ENCODE data around the gene SS18. TPM values are rescaled to one million over a fixed set of nuclear protein-coding genes. Genes with fewer than 3 reads are reported as not detected.

The SS18 gene
- total and polyA plus RNA-seq, 4 donors: 16.3 to 74.7 (median 34.5) TPM

- WGBS: 75% methylated on average over 1 of the region's 1 CpG
- H3K27me3 ChIP-seq (ENCODE audit: control insufficient read depth in 4 of 4, insufficient read depth in 4 of 4, low read length in 3 of 4): no peaks in the 10 kb centered on the region
- TF ChIP-seq NR2F2 (IDR thresholded peaks at IDR 0.05) (no peak), RAD21 (IDR thresholded peaks at IDR 0.05) (peak; percentile 9 to 20)
Observed at GRCh38 chr18:26051843-26052242, 38.6 kb downstream of the SS18 start.

GRCh38 chr18:26046419-26047077 is 43.9 kb downstream of the SS18 start:
- TF ChIP-seq ATF3 (IDR thresholded peaks at IDR 0.05) (no peak), YY1 (IDR thresholded peaks at IDR 0.05) (no peak), FOXA1 (IDR thresholded peaks at IDR 0.05) (no peak), TAF1 (conservative IDR thresholded peaks at IDR 0.05) (no peak), JUND (IDR thresholded peaks at IDR 0.05) (no peak), EGR1 (IDR thresholded peaks at IDR 0.05; ENCODE audit: low read depth in 2 of 2) (no peak), GABPA (IDR thresholded peaks at IDR 0.05 in 1 of 2, conservative IDR thresholded peaks at IDR 0.05 in 1 of 2) (no peak), HNF4G (IDR thresholded peaks at IDR 0.05) (no peak), NR2F2 (IDR thresholded peaks at IDR 0.05) (no peak), REST (IDR thresholded peaks at IDR 0.05) (no peak), CTCF (IDR thresholded peaks at IDR 0.05; ENCODE audit: low read depth, low read length, missing input control) (no peak), RAD21 (IDR thresholded peaks at IDR 0.05) (no peak), MAX (IDR thresholded peaks at IDR 0.05) (no peak)
- no peak overlapping the region for H3K4me3 ChIP-seq (ENCODE audit: low read depth in 1 of 3, low read length in 3 of 3)
- no peak overlapping the region for H3K27ac ChIP-seq (ENCODE audit: low read depth in 1 of 2, low read length in 2 of 2)
- no peak overlapping the region for H3K9ac ChIP-seq (ENCODE audit: low read depth in 1 of 2, low read length in 2 of 2)
- H3K36me3 ChIP-seq (ENCODE audit: control insufficient read depth in 4 of 4, insufficient read depth in 3 of 4, low read depth in 1 of 4, low read length in 3 of 4): peaks cover 0 to 9% (median 4%) of the 10 kb centered on the region in 4 donors
- H3K9me3 ChIP-seq (ENCODE audit: control insufficient read depth in 4 of 4, low read length in 3 of 4): no peaks in the 10 kb centered on the region
- no peaks in the 10 kb centered on the region for H3K4me1 ChIP-seq (ENCODE audit: control insufficient read depth in 4 of 4, insufficient read depth in 4 of 4, low read length in 3 of 4)
- no peaks in the 10 kb centered on the region for H3K27me3 ChIP-seq (ENCODE audit: control insufficient read depth in 4 of 4, insufficient read depth in 4 of 4, low read length in 3 of 4)
- no peak for DNase-seq (ENCODE audit: low spot score)

More at GRCh38 chr18:26051843-26052242, 38.6 kb downstream of the SS18 start:
- no peak overlapping the region for H3K9ac ChIP-seq (ENCODE audit: low read depth in 1 of 2, low read length in 2 of 2)
- H3K36me3 ChIP-seq (ENCODE audit: control insufficient read depth in 4 of 4, insufficient read depth in 3 of 4, low read depth in 1 of 4, low read length in 3 of 4): peaks cover 3 to 24% (median 18%) of the 10 kb centered on the region in 4 donors
- H3K4me3 ChIP-seq (ENCODE audit: low read depth in 1 of 3, low read length in 3 of 3): no peak overlapping the region
- no peak for DNase-seq (ENCODE audit: low spot score)
- H3K4me1 ChIP-seq (ENCODE audit: control insufficient read depth in 4 of 4, insufficient read depth in 4 of 4, low read length in 3 of 4): no peaks in the 10 kb centered on the region
- no peaks in the 10 kb centered on the region for H3K9me3 ChIP-seq (ENCODE audit: control insufficient read depth in 4 of 4, low read length in 3 of 4)
- no peak overlapping the region for H3K27ac ChIP-seq (ENCODE audit: low read depth in 1 of 2, low read length in 2 of 2)
